ENCODE results near the gene GIT2.

Gene GIT2

DNA sequence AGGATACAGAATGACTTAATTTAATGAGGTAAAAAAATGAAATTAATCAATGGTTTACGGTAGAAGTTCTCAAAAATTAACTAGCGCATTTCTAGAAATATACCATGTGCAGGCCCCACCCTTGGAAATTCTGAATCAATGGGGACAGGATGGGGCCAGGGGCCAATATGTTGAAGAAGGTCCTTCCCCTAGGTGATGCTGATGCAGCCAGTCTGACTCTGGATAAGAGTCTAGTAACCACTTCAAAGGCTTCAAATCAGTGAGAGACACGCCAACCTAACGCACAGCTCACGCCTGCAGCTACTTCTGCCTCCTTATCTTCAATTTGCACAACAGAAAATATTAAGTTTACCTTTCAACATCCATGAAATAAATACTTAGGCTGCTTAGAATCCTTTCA is 14.9 kb downstream of the GIT2 start:
- DNase-seq (ENCODE audit: low spot score): no peak

DNA sequence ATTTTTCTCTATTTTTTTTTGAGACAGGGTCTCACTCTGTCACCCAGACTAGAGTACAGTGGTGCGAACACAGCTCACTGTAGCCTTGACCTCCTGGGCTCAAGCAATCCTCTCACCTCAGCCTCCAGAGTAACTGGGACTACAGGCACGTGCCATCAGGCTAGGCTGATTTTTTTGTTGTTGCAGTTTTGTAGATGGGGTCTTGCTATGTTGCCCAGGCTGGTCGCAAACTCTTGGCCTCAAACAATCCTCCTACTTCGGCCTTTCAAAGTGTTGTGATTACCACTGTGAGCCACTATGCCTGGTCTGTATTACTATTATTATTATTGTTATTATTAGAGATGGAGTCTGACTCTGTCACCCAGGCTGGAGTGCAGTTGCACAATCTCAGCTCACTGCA is 23.3 kb downstream of the GIT2 start:
- DNase-seq (ENCODE audit: low spot score): no peak

- DNase-seq (ENCODE audit: low spot score): no peak
Observed at GRCh38 chr12:109968801-109969200, 27.4 kb downstream of the GIT2 start.

DNA sequence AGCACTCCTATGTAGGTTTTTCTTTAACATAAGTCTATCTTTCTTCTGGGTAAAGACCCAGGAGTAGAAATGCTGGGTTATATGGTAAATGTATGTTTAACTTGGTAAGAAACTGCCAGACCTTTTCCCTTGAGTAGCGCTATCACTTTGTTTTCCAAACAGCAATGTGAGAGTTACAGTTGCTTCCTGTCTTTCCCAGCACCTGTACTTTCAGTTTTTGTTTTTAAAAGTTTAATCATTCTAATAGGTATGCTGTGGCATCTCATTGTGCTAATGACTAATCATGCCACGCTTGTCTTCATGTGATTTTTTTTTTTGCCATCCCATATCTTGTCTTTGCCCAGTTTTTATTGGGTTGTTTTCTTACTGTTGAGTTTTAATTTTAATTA is 28.1 kb downstream of the GIT2 start:
- DNase-seq (ENCODE audit: low spot score): no peak

GRCh38 chr12:109967383-109968031 is 28.7 kb downstream of the GIT2 start:
- DNase-seq (ENCODE audit: low spot score): no peak

DNA sequence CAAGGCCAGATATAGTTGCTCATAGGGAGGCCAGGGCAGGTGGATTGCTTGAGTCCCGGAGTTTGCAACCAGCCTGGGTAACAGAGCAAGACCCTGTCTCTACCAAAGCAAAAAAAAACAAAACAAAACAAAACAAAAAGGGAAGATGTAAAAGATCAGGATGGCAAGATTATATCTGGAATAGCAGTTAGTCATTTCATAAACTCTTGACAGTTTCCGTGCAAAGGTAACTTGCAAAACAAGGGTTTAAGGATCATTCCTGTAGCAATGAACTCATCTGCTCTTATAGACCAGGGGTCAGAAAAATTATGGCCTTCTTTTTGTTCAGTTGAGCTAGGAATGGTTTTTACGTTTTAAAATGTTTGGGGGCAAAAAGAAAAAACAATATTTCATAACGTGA is 29.6 kb downstream of the GIT2 start:
- no peak for DNase-seq (ENCODE audit: low spot score)

- no peak for DNase-seq (ENCODE audit: low spot score)
Observed at GRCh38 chr12:109963743-109964429, 32.3 kb downstream of the GIT2 start.

- no peak for DNase-seq (ENCODE audit: low spot score)
Observed at GRCh38 chr12:109963330-109963729, 32.8 kb downstream of the GIT2 start.

DNA sequence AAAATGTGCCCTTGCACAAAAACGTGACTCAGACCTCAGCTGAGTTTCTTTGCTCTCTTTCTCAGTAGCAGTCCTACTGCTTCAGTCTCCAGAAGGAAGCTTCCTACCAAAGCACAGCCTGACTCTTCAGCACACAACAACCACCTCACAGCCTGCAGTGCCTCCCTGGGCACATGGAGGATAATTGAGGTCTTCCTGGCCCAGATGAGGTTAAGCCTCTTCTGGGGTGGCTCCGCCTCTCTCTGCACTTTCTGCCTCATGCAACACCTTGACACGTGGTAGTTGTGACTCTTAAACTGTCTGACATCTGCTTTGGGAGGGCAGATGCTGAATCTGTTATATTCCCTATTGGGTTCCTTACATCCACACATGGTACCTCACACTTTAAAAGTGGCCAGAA is 33.8 kb downstream of the GIT2 start:
- no peak for DNase-seq (ENCODE audit: low spot score)

- DNase-seq (ENCODE audit: low spot score): no peak
Observed at GRCh38 chr12:109961612-109962011, 34.6 kb downstream of the GIT2 start.

DNA sequence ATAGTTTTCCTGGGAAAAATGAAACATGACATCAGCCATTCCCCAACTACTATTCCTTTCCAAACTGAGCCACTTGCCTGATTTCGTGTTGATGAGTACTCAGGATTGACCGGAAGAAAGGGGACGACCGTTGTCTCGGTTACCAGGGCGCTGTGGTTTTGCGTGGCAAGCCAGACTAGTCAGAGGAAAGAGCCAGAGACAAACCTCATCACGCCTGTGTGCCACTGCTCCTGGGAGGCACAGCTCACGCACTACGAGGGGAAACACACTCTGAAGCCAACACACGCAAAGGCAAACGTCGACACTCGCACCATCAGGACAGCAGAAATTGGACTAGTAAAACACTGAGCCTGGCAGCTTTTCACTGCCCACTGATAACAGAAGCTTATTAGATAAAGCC is 35.0 kb downstream of the GIT2 start:
- no peak for DNase-seq (ENCODE audit: low spot score)

- no peak for DNase-seq (ENCODE audit: low spot score)
Observed at GRCh38 chr12:109959411-109960093, 36.6 kb downstream of the GIT2 start.

- no peak for DNase-seq (ENCODE audit: low spot score)
Observed at GRCh38 chr12:109958374-109958773, 37.8 kb downstream of the GIT2 start.

DNA sequence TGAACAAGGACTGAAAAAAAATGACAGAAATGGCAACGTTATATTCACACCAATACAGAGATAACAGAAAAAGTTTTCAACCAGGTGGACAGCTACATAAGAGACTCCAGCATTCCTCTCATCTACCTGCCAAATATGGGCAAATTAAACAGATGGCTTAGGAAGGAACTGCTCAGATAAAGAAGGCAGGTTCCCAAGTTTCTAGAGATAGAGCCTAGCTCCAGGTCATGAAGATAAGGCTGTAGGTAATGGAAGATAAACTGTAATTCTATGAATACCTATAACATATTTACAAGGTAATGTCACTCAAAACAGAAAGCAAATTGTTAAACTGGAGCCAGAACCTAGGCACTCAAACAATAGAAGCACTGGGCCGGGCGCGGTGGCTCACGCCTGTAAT is 42.5 kb downstream of the GIT2 start:
- DNase-seq (ENCODE audit: low spot score): no peak

GRCh38 chr12:109952873-109953272 is 43.3 kb downstream of the GIT2 start:
- no peak for DNase-seq (ENCODE audit: low spot score)

GRCh38 chr12:109952160-109952858 is 43.9 kb downstream of the GIT2 start:
- no peak for DNase-seq (ENCODE audit: low spot score)

GRCh38 chr12:109951751-109952150 is 44.4 kb downstream of the GIT2 start:
- no peak for DNase-seq (ENCODE audit: low spot score)

GRCh38 chr12:109951136-109951535 is 45.0 kb downstream of the GIT2 start:
- DNase-seq (ENCODE audit: low spot score): no peak

GRCh38 chr12:109950625-109951024 is 45.5 kb downstream of the GIT2 start:
- no peak for DNase-seq (ENCODE audit: low spot score)

DNA sequence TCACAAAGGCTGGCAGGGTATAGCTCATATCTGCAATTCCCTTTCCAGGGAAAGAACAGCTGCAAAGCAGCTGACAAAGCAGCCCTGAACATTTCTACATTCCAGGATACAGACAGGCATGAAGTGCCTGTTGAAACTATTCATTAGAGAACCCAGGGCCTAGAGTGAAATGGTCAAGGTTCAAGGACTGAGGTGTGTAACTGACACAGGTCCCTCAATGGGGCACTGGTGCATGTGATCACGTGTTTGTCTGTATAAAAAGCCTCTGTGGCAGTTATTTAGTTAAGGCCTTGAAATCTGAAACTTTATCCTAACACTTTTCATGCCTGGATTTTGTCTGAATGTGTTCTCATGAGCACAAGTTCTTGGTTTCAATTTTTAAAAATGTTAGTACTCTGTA is 47.1 kb downstream of the GIT2 start:
- no peak for DNase-seq (ENCODE audit: low spot score)

- no peak for DNase-seq (ENCODE audit: low spot score)
Observed at GRCh38 chr12:109948368-109948767, 47.8 kb downstream of the GIT2 start.

DNA sequence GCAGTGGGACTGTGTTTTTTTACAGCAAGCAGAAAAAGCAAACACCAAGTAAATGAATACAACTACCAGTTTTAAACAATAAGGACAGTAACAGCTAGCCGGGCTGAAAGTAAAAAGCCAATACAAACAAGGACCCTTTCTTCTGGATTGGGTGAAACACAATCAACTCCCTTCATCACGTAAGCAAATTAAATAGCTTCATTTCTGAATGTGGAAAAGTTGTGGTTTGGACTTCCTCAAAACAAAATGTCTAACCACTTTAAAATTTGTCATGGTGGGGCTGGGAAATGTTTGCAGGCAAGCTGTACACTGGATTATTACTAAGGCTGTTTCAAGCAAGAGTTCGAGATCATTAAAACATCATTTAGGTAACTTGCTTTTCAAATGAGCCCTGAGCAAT is 48.6 kb downstream of the GIT2 start:
- DNase-seq (ENCODE audit: low spot score): no peak

GRCh38 chr12:109946913-109947312 is 49.3 kb downstream of the GIT2 start:
- DNase-seq (ENCODE audit: low spot score): no peak

All from ecto neural progenitor cell (in vitro differentiated cells).